ENCODE measurements around the gene SNPH. TPM values are rescaled to one million over a fixed set of nuclear protein-coding genes. Genes with fewer than 3 reads are reported as not detected.

Gene SNPH
- total and polyA plus RNA-seq, 8 donors = 1.8 to 5.9 (median 2.3) TPM

GRCh38 chr20:1282966-1283365 lies 16.9 kb downstream of the SNPH start:
- Histone ChIP-seq H3K9me3 (no peaks in the 10 kb centered on the region), H3K36me3 (no peaks in the 10 kb centered on the region), H3K4me3 (no peak overlapping the region), H3K27me3 (no peaks in the 10 kb centered on the region), H3K27ac (no peak overlapping the region), H3K4me1 (peaks cover 0 to 5% of the 10 kb centered on the region in 2 donors)
- no peak for DNase-seq
- intact Hi-C loops (cut with DNase I) = no loop called here
- ATAC-seq = no peak
- no peak for TF ChIP-seq CTCF (IDR thresholded peaks at IDR 0.05)

DNA sequence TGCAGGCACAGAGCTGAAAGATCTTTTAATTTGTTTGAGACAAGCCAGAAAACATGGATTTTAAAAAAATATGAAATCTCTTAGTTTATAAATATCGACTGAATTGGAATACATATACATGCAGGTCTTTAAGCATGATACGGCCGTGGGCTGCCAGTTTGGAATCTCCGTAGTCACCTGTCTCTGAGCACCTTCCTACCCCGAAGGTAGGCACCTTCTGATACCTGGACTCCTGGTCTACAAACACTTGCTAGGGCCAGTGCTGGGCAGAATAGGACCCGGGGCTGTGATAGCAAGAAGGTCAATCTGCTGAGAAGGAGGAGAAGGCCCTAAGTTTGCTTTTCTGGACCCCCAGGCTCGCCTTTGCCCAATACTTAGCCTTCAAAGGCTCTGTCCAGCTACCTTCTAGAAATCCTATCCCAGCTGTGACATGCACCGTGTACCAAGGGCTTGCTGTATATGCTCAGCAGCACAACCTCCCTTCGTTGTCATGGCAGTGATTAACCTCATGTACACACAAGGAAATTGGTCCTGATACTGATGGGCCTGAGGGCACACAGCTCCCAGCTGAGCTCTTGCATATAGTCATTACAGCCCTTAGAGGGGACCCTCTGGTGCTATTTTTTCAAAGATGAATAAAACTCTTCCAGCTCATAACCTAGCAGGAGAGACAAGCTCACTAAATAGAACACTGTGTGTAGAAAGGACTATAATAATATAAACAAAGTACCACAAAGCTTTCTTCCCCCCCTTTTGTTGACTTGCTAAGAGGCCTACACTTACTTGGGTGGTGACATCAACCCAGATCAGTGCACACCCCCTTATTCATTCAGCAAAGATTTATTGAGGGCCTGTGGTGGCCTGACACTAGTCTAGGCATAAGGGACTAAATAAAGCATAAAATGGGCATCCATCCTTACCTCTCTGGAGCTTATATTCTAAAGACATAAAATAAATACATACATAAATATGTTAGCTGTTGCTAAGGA lies 17.7 kb downstream of the SNPH start:
- Histone ChIP-seq H3K27ac (no peak overlapping the region), H3K4me3 (no peak overlapping the region), H3K36me3 (no peaks in the 10 kb centered on the region), H3K9me3 (no peaks in the 10 kb centered on the region), H3K4me1 (peaks cover 0 to 5% of the 10 kb centered on the region in 2 donors), H3K27me3 (no peaks in the 10 kb centered on the region)
- no peak for TF ChIP-seq CTCF (IDR thresholded peaks at IDR 0.05)
- intact Hi-C loops (cut with DNase I) = no loop called here
- DNase-seq = no peak
- ATAC-seq = no peak

GRCh38 chr20:1286267-1287024 lies 20.4 kb downstream of the SNPH start:
- intact Hi-C loops (cut with DNase I) = no loop called here
- no peaks in the 10 kb centered on the region for H3K36me3 ChIP-seq
- H3K9me3 ChIP-seq = no peaks in the 10 kb centered on the region
- H3K4me3 ChIP-seq = no peak overlapping the region
- ATAC-seq (no peak), DNase-seq (no peak)
- H3K4me1 ChIP-seq = peaks cover 0 to 5% of the 10 kb centered on the region in 2 donors
- no peak for TF ChIP-seq CTCF (IDR thresholded peaks at IDR 0.05)
- no peaks in the 10 kb centered on the region for H3K27me3 ChIP-seq
- H3K27ac ChIP-seq = no peak overlapping the region

DNA sequence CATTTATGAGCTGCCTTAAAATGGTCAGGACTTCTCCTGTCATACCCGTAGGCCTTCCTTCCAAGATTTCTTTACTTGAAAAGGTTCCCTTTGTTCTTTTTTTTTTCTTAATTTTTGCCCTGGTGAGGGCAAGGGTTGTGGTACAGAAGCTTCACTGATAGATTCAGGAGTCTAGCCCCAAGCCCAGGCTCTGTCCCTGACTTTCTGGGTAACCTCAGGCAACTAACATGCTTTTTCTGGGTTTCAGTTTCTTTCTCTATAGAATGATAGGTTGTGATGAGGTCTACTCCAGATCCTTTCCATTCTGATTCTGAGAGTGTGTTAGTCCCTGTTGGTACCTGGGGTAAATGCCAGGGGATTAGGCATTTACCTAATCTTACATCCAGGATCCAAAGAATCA lies 21.2 kb downstream of the SNPH start:
- no peak for DNase-seq
- intact Hi-C loops (cut with DNase I) = no loop called here
- TF ChIP-seq CTCF (IDR thresholded peaks at IDR 0.05) = no peak
- H3K4me1 ChIP-seq = no peaks in the 10 kb centered on the region
- no peak overlapping the region for H3K4me3 ChIP-seq
- H3K27me3 ChIP-seq = no peaks in the 10 kb centered on the region
- no peaks in the 10 kb centered on the region for H3K9me3 ChIP-seq
- H3K27ac ChIP-seq = no peak overlapping the region
- no peak for ATAC-seq
- no peaks in the 10 kb centered on the region for H3K36me3 ChIP-seq
